Measurements from ENCODE around the gene EEF1E1.

- TF ChIP-seq EZH2 (IDR thresholded peaks at IDR 0.05; ENCODE audit: insufficient read depth, poor library complexity, severe bottlenecking), result no peak
- TF ChIP-seq EZH2phosphoT487 (IDR thresholded peaks at IDR 0.05; ENCODE audit: insufficient read depth, low read depth), result no peak
These were observed 29.8 kb upstream of the EEF1E1 start for GRCh38 chr6:8132130-8132529.

Data from GM23248 (cell line).